GM12878 (cell line): ENCODE measurements around the gene SLC38A7. TPM values are rescaled to one million over a fixed set of nuclear protein-coding genes. Genes with fewer than 3 reads are reported as not detected.

ENCODE experiments used
- ATAC-seq: fragments of 200-7000 bp; cut with Tn5 transposase; 3 replicates; pipeline ENCODE4 v1.9.1; 2020; ENCODE audit warnings: mild to moderate bottlenecking, moderate library complexity
- BruUV-seq: library from RNA; stranded (reverse); fragments of 400-500 nt; replicated peaks from 2 replicates; lab custom pipeline; 2021; lab: Mats Ljungman, UMichigan
- CTCF ChIA-PET: fragments of 300-600 bp; sonication (Branson Sonifier 250); formaldehyde crosslinking; extraction: SDS; loops from one replicate; lab custom pipeline; 2021; ENCODE audit warnings: inconsistent platforms; lab: Yijun Ruan, JAX
- POLR2A ChIA-PET: fragments of 350-600 bp; formaldehyde crosslinking; extraction: SDS; loops from one replicate; lab custom pipeline; 2021; ENCODE audit warnings: inconsistent platforms; lab: Charles Lee
- RAD21 ChIA-PET: fragments of 300-600 bp; sonication (Branson Sonifier 250); formaldehyde crosslinking; loops from one replicate; lab custom pipeline; 2023; ENCODE audit warnings: antibody characterized with exemption; ENCODE audit not compliant: unreplicated experiment; lab: Charles Lee
- SMC1A ChIA-PET: fragments of 300-600 bp; sonication (Branson Sonifier 250); formaldehyde crosslinking; loops from one replicate; lab custom pipeline; 2023; ENCODE audit not compliant: unreplicated experiment, uncharacterized antibody; lab: Charles Lee
- DNase-seq: peaks from one replicate; pipeline ENCODE4 v3.0.0-alpha.2; 2011; ENCODE audit warnings: low read depth, low spot score
- FAIRE-seq: peaks from 3 replicates; lab custom pipeline; 2011; peaks lifted over from hg19 to GRCh38; lab: Jason Lieb, UNC
- H2AFZ ChIP-seq: 2 replicates; pipeline ENCODE4 v1.6.0; 2011; ENCODE audit warnings: low read depth, low read length, control low read depth; ENCODE audit not compliant: control insufficient read depth
- H3K27ac ChIP-seq: 2 replicates; pipeline ENCODE4 v1.5.1; 2011; ENCODE audit warnings: control low read depth; ENCODE audit not compliant: control insufficient read depth, insufficient read depth
- H3K27me3 ChIP-seq, 2 experiments: replicated peaks in 1 of 2; 2 replicates each; pipeline versions ENCODE4 v1.6.0 to v1.6.1; 2011; ENCODE audit warnings: low read length in 1 of 2; ENCODE audit not compliant: control insufficient read depth in 2 of 2, insufficient read depth in 2 of 2
- H3K36me3 ChIP-seq, 2 experiments: 2 replicates each; pipeline ENCODE4 v1.5.1; 2011; ENCODE audit warnings: low read length in 1 of 2; ENCODE audit not compliant: control insufficient read depth in 2 of 2, insufficient read depth in 2 of 2
- H3K4me1 ChIP-seq: 2 replicates; pipeline ENCODE4 v1.6.1; 2011; ENCODE audit warnings: mild to moderate bottlenecking, low read length, moderate library complexity, mixed read lengths; ENCODE audit not compliant: control insufficient read depth, insufficient read depth
- H3K4me2 ChIP-seq: 2 replicates; pipeline ENCODE4 v1.6.0; 2011; ENCODE audit warnings: control low read depth; ENCODE audit not compliant: control insufficient read depth, insufficient read depth
- H3K4me3 ChIP-seq: fragments of 200-600 bp; sonication (generic); 2 replicates; pipeline ENCODE4 v1.5.1; 2016
- H3K79me2 ChIP-seq: 2 replicates; pipeline ENCODE4 v1.6.0; 2011; ENCODE audit warnings: low read length; ENCODE audit not compliant: control insufficient read depth, insufficient read depth
- H3K9ac ChIP-seq: 2 replicates; pipeline ENCODE4 v1.8.0; 2011; ENCODE audit warnings: low read length, control low read depth, mixed read lengths; ENCODE audit not compliant: control insufficient read depth, insufficient read depth
- H3K9me3 ChIP-seq: replicated peaks from 3 replicates; pipeline ENCODE4 v1.5.1; 2011; ENCODE audit warnings: mild to moderate bottlenecking, low read length; ENCODE audit not compliant: control insufficient read depth, insufficient read depth
- H4K20me1 ChIP-seq: 2 replicates; pipeline ENCODE4 v1.6.0; 2011; ENCODE audit not compliant: control insufficient read depth, insufficient read depth
- BACH1 ChIP-seq: fragments of 450-650 bp; IDR thresholded peaks from 2 replicates; pipeline ENCODE4 v1.6.1; 2017; ENCODE audit warnings: mild to moderate bottlenecking, borderline replicate concordance
- NFYB ChIP-seq: IDR thresholded peaks from 2 replicates; pipeline ENCODE4 v1.6.1; 2011; ENCODE audit warnings: low read depth, mild to moderate bottlenecking, low read length, improper control_type of control experiment, moderate library complexity; ENCODE audit not compliant: insufficient read depth
- SPI1 ChIP-seq: IDR thresholded peaks from 2 replicates; pipeline ENCODE4 v1.6.1; 2011; ENCODE audit warnings: low read depth, mild to moderate bottlenecking, low read length, moderate library complexity, borderline replicate concordance; ENCODE audit not compliant: insufficient read depth
- SUPT20H ChIP-seq: IDR thresholded peaks from 2 replicates; pipeline ENCODE4 v1.6.1; 2011; ENCODE audit warnings: low read depth, mild to moderate bottlenecking, low read length, moderate library complexity, borderline replicate concordance; ENCODE audit not compliant: control insufficient read depth
- ZBTB11 ChIP-seq: fragments of 450-650 bp; formaldehyde crosslinking; IDR thresholded peaks from 2 replicates; pipeline ENCODE4 v1.5.0; 2022; ENCODE audit warnings: mild to moderate bottlenecking, missing genetic modification characterization
- ZNF687 ChIP-seq: fragments of 450-650 bp; IDR thresholded peaks from 2 replicates; pipeline ENCODE4 v1.6.1; 2017; ENCODE audit warnings: mild to moderate bottlenecking, moderate library complexity
- WGBS: methylation state at CpG from one replicate; pipeline ENCODE4 v1.1.6; 2016; ENCODE audit warnings: low lambda C conversion rate; ENCODE audit not compliant: insufficient replicate concordance, insufficient coverage; ENCODE audit errors: missing lambda C conversion rate; 5-methylcytosine and 5-hydroxymethylcytosine counted together
- in situ Hi-C: fragments of 300-500 bp; cut with MboI; formaldehyde crosslinking; loops from 9 replicates; pipeline ENCODE4 v1.14.3; 2018; ENCODE audit warnings: mixed read lengths
- intact Hi-C: fragments of 100-400 bp; cut with micrococcal nuclease; formaldehyde crosslinking; loops from one replicate; pipeline ENCODE4 v1.14.2; 2022; ENCODE audit not compliant: unreplicated experiment
- polyA plus RNA-seq, 11 experiments: library from polyadenylated mRNA; depleted of rRNA in 4 of 11; unstranded in 6 of 11; stranded (reverse) in 5 of 11; fragments of >200 nt; fragmentation: Nextera tagmentation in 4 of 11; fragmentation: Illumina TruSeq in 1 of 11; extraction: Ambion mirVana in 4 of 11; extraction: Trizol in 1 of 11; gene quantifications; 1 replicate in 1 of 11; 2 replicates in 10 of 11; pipeline versions ENCODE4 v1.2.1 to v1.2.3, GENCODE V29; 2011 to 2016; ENCODE audit warnings: inconsistent platforms in 2 of 11, missing spikeins in 2 of 11, low read depth in 1 of 11
- total RNA-seq, 4 experiments: library from RNA; depleted of rRNA in 3 of 4; stranded (reverse); fragments of >200 nt in 3 of 4; fragmentation: Illumina TruSeq in 1 of 4; extraction: Trizol in 1 of 4; gene quantifications; 2 replicates each; pipeline versions ENCODE4 v1.2.1 to v1.2.3, GENCODE V29; 2013 to 2021

SLC38A7 gene
- total and polyA plus RNA-seq, 10 of the 15 experiments (the other 5 are each of a cell fraction or from before 2014, with no cell fraction given) = 1.4 to 7.8 (median 4.7) TPM

- H3K27ac ChIP-seq = no peak overlapping the region
- in situ Hi-C loops = no loop called here
- TSS peak; percentile 30 for BruUV-seq
Observed at GRCh38 chr16:58717994-58718393, 33.4 kb upstream of the SLC38A7 start.

More at GRCh38 chr16:58717994-58718393, 33.4 kb upstream of the SLC38A7 start:
- Histone ChIP-seq H3K9ac (no peak overlapping the region), H4K20me1 (no peaks in the 10 kb centered on the region), H2AFZ (no peak overlapping the region), H3K4me3 (no peak overlapping the region), H3K9me3 (no peaks in the 10 kb centered on the region), H3K36me3 (peaks cover 11 to 22% of the 10 kb centered on the region in 2 experiments), H3K4me1 (no peaks in the 10 kb centered on the region), H3K4me2 (no peak overlapping the region), H3K79me2 (no peaks in the 10 kb centered on the region), H3K27me3 (no peaks in the 10 kb centered on the region)
- POLR2A ChIA-PET = no interaction called here
- RAD21 ChIA-PET = no interaction called here
- FAIRE-seq (no peak), ATAC-seq (no peak), DNase-seq (no peak)
- intact Hi-C loops = no loop called here
- CTCF ChIA-PET = interaction anchor here (0.6 to 1.0 kb wide), 3 partner anchors 11 to 240 kb away, joined by 3 to 5 read pairs (median 3); no protein-coding TSS in a partner anchor
- WGBS = 92% methylated on average over 13 of the region's 13 CpGs
- SMC1A ChIA-PET = no interaction called here
- TF ChIP-seq SPI1 (no peak), ZNF687 (no peak), BACH1 (no peak), SUPT20H (no peak), NFYB (no peak), ZBTB11 (no peak)
